ENCODE measurements around the gene CEP112. TPM values are rescaled to one million over a fixed set of nuclear protein-coding genes. Genes with fewer than 3 reads are reported as not detected.

Gene CEP112
- total and polyA plus RNA-seq, 2 experiments from 2014 or later = 4.0 to 4.3 TPM

DNA sequence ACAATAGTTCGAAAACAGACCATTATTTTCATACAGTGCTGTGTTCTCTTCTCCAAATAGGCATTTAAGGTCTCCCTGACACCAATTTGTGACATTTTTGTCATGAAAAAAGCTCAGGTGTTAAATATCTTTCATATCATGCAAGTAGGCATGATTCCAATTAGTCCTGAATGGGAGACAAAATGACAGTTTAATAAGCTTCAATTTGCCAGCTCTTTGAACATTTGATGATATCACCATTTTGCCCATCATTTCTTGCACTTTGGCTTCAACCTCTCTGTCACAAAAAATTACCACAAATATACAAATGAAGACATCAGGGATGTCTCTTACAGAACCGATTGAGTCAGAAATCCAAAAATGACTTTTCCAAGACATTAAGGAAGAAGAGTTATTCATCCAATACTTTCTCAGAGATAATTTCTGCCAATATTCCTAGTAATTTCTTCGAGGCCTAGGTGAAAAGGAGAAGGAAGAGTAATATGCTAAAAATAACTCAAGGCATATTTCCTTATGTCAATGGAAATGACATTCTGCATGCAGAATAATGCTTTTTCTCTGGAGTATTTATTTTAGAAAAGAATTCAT, 298.1 kb downstream of the CEP112 start (continued):
- no peak for TF ChIP-seq JUNB (IDR thresholded peaks at IDR 0.05; ENCODE audit: unreplicated experiment)

DNA sequence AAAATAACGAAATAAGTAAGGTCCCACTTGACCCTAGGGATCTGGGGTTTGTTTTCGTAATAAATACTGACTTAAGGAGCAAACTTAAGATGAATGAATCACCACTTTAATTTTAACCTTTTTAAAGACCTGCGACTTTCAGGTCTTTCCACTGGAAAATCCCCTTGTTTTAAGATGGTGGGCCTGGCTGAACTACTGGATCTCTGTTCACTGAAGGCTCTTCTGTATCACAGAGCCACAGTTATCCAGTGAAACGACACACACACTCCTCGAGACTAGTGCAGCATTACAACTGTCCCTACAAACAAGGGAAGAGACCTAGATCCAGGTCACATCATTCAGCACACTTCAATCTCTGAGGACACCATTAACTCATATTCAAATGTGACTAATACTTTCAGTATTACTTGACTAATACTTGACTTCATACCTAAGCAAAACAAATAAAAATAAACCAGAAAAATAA, 299.0 kb downstream of the CEP112 start:
- H3K36me3 ChIP-seq (ENCODE audit: insufficient read depth) = no peaks in the 10 kb centered on the region
- Mint-ChIP-seq H3K9me3 (no peaks in the 10 kb centered on the region), H3K27me3 (ENCODE audit: insufficient read depth, low read depth, poor library complexity) (no peaks in the 10 kb centered on the region), H3K36me3 (ENCODE audit: low read depth) (no peaks in the 10 kb centered on the region), H3K4me3 (no peak overlapping the region), H3K4me1 (peaks cover 4% of the 10 kb centered on the region; the same call in 1 of the 3 replicates), H3K27ac (no peak overlapping the region)
- H3K79me2 ChIP-seq (replicated peaks; ENCODE audit: insufficient read depth) = no peaks in the 10 kb centered on the region
- H3F3A ChIP-seq (replicated peaks; ENCODE audit: low read depth) = no peaks in the 10 kb centered on the region
- no peak overlapping the region for H3K27ac ChIP-seq (ENCODE audit: low read depth)
- ATAC-seq (no peak), DNase-seq (ENCODE audit: low spot score) (no peak)
- H3K4me1 ChIP-seq (ENCODE audit: insufficient read depth) = no peaks in the 10 kb centered on the region
- no peaks in the 10 kb centered on the region for H4K20me1 ChIP-seq (replicated peaks; ENCODE audit: insufficient read depth)
- H3K27me3 ChIP-seq (ENCODE audit: insufficient read depth) = no peaks in the 10 kb centered on the region
- no peaks in the 10 kb centered on the region for H3K9me2 ChIP-seq (ENCODE audit: insufficient read depth)
- H2AFZ ChIP-seq = no peak overlapping the region
- TF ChIP-seq JUNB (IDR thresholded peaks at IDR 0.05; ENCODE audit: unreplicated experiment) (no peak), STAT1 (IDR thresholded peaks at IDR 0.05; ENCODE audit: unreplicated experiment) (no peak), POLR2AphosphoS5 (IDR thresholded peaks at IDR 0.05; ENCODE audit: low read depth) (no peak), EZH2phosphoT487 (IDR thresholded peaks at IDR 0.05; ENCODE audit: unreplicated experiment) (no peak), NANOG (IDR thresholded peaks at IDR 0.05; ENCODE audit: borderline replicate concordance) (no peak), CREB1 (CRISPR knock-in tag; IDR thresholded peaks at IDR 0.05; ENCODE audit: low read depth) (no peak), EZH2 (IDR thresholded peaks at IDR 0.05; ENCODE audit: low read depth, unreplicated experiment) (no peak), ZNF331 (CRISPR knock-in tag; IDR thresholded peaks at IDR 0.05; ENCODE audit: low read depth) (no peak), ZNF114 (CRISPR knock-in tag; IDR thresholded peaks at IDR 0.05) (no peak)
- TF ChIP-seq, protein P1, sequence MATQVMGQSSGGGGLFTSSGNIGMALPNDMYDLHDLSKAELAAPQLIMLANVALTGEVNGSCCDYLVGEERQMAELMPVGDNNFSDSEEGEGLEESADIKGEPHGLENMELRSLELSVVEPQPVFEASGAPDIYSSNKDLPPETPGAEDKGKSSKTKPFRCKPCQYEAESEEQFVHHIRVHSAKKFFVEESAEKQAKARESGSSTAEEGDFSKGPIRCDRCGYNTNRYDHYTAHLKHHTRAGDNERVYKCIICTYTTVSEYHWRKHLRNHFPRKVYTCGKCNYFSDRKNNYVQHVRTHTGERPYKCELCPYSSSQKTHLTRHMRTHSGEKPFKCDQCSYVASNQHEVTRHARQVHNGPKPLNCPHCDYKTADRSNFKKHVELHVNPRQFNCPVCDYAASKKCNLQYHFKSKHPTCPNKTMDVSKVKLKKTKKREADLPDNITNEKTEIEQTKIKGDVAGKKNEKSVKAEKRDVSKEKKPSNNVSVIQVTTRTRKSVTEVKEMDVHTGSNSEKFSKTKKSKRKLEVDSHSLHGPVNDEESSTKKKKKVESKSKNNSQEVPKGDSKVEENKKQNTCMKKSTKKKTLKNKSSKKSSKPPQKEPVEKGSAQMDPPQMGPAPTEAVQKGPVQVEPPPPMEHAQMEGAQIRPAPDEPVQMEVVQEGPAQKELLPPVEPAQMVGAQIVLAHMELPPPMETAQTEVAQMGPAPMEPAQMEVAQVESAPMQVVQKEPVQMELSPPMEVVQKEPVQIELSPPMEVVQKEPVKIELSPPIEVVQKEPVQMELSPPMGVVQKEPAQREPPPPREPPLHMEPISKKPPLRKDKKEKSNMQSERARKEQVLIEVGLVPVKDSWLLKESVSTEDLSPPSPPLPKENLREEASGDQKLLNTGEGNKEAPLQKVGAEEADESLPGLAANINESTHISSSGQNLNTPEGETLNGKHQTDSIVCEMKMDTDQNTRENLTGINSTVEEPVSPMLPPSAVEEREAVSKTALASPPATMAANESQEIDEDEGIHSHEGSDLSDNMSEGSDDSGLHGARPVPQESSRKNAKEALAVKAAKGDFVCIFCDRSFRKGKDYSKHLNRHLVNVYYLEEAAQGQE (IDR thresholded peaks at IDR 0.05; ENCODE audit: unreplicated experiment) = no peak
- TF ChIP-seq, protein P2, sequence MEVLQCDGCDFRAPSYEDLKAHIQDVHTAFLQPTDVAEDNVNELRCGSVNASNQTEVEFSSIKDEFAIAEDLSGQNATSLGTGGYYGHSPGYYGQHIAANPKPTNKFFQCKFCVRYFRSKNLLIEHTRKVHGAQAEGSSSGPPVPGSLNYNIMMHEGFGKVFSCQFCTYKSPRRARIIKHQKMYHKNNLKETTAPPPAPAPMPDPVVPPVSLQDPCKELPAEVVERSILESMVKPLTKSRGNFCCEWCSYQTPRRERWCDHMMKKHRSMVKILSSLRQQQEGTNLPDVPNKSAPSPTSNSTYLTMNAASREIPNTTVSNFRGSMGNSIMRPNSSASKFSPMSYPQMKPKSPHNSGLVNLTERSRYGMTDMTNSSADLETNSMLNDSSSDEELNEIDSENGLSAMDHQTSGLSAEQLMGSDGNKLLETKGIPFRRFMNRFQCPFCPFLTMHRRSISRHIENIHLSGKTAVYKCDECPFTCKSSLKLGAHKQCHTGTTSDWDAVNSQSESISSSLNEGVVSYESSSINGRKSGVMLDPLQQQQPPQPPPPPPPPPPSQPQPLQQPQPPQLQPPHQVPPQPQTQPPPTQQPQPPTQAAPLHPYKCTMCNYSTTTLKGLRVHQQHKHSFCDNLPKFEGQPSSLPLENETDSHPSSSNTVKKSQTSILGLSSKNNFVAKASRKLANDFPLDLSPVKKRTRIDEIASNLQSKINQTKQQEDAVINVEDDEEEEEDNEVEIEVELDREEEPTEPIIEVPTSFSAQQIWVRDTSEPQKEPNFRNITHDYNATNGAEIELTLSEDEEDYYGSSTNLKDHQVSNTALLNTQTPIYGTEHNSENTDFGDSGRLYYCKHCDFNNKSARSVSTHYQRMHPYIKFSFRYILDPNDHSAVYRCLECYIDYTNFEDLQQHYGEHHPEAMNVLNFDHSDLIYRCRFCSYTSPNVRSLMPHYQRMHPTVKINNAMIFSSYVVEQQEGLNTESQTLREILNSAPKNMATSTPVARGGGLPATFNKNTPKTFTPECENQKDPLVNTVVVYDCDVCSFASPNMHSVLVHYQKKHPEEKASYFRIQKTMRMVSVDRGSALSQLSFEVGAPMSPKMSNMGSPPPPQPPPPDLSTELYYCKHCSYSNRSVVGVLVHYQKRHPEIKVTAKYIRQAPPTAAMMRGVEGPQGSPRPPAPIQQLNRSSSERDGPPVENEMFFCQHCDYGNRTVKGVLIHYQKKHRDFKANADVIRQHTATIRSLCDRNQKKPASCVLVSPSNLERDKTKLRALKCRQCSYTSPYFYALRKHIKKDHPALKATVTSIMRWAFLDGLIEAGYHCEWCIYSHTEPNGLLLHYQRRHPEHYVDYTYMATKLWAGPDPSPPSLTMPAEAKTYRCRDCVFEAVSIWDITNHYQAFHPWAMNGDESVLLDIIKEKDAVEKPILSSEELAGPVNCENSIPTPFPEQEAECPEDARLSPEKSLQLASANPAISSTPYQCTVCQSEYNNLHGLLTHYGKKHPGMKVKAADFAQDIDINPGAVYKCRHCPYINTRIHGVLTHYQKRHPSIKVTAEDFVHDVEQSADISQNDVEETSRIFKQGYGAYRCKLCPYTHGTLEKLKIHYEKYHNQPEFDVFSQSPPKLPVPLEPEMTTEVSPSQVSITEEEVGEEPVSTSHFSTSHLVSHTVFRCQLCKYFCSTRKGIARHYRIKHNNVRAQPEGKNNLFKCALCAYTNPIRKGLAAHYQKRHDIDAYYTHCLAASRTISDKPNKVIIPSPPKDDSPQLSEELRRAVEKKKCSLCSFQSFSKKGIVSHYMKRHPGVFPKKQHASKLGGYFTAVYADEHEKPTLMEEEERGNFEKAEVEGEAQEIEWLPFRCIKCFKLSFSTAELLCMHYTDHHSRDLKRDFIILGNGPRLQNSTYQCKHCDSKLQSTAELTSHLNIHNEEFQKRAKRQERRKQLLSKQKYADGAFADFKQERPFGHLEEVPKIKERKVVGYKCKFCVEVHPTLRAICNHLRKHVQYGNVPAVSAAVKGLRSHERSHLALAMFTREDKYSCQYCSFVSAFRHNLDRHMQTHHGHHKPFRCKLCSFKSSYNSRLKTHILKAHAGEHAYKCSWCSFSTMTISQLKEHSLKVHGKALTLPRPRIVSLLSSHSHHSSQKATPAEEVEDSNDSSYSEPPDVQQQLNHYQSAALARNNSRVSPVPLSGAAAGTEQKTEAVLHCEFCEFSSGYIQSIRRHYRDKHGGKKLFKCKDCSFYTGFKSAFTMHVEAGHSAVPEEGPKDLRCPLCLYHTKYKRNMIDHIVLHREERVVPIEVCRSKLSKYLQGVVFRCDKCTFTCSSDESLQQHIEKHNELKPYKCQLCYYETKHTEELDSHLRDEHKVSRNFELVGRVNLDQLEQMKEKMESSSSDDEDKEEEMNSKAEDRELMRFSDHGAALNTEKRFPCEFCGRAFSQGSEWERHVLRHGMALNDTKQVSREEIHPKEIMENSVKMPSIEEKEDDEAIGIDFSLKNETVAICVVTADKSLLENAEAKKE (CRISPR knock-in tag; IDR thresholded peaks at IDR 0.05) = no peak
- TF ChIP-seq, protein P3, sequence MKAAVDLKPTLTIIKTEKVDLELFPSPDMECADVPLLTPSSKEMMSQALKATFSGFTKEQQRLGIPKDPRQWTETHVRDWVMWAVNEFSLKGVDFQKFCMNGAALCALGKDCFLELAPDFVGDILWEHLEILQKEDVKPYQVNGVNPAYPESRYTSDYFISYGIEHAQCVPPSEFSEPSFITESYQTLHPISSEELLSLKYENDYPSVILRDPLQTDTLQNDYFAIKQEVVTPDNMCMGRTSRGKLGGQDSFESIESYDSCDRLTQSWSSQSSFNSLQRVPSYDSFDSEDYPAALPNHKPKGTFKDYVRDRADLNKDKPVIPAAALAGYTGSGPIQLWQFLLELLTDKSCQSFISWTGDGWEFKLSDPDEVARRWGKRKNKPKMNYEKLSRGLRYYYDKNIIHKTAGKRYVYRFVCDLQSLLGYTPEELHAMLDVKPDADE (IDR thresholded peaks at IDR 0.05) = no peak
- TF ChIP-seq, protein P4, sequence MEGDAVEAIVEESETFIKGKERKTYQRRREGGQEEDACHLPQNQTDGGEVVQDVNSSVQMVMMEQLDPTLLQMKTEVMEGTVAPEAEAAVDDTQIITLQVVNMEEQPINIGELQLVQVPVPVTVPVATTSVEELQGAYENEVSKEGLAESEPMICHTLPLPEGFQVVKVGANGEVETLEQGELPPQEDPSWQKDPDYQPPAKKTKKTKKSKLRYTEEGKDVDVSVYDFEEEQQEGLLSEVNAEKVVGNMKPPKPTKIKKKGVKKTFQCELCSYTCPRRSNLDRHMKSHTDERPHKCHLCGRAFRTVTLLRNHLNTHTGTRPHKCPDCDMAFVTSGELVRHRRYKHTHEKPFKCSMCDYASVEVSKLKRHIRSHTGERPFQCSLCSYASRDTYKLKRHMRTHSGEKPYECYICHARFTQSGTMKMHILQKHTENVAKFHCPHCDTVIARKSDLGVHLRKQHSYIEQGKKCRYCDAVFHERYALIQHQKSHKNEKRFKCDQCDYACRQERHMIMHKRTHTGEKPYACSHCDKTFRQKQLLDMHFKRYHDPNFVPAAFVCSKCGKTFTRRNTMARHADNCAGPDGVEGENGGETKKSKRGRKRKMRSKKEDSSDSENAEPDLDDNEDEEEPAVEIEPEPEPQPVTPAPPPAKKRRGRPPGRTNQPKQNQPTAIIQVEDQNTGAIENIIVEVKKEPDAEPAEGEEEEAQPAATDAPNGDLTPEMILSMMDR (conservative IDR thresholded peaks at IDR 0.05; ENCODE audit: low read depth in 2 of 2) = no peak
- no peak overlapping the region for H3K4me3 ChIP-seq
- no peak overlapping the region for H3K4me2 ChIP-seq
